Tibial nerve (tissue), 4 donors: ENCODE measurements around the gene GPR137B. TPM values are rescaled to one million over a fixed set of nuclear protein-coding genes. Genes with fewer than 3 reads are reported as not detected.

Source experiments
- DNase-seq, 2 donors: peaks; one replicate each; pipeline ENCODE4 v3.0.0-alpha.2; 2019; ENCODE audit warnings: low spot score in 2 of 2
- H3K27ac ChIP-seq, 4 donors: fragments of 200-600 bp; sonication (generic) in 3 of 4; one replicate each; pipeline ENCODE4 v1.5.1; 2017 to 2019; ENCODE audit warnings: mild to moderate bottlenecking in 1 of 4
- H3K27me3 ChIP-seq, 2 donors: fragments of 200-600 bp; sonication (generic) in 1 of 2; one replicate each; pipeline versions ENCODE4 v1.5.1 to v1.6.0; 2017 to 2019
- H3K36me3 ChIP-seq, 3 donors: fragments of 200-600 bp; sonication (generic); one replicate each; pipeline ENCODE4 v1.5.1; 2018 to 2019
- H3K4me1 ChIP-seq, 4 donors: fragments of 200-600 bp; sonication (generic) in 3 of 4; one replicate each; pipeline ENCODE4 v1.5.1; 2017 to 2019
- H3K4me3 ChIP-seq, 4 donors: fragments of 200-600 bp; sonication (generic) in 3 of 4; one replicate each; pipeline ENCODE4 v1.5.1; 2017 to 2019; ENCODE audit warnings: mild to moderate bottlenecking in 1 of 4, moderate library complexity in 1 of 4
- H3K9me3 ChIP-seq, 4 donors: fragments of 200-600 bp; sonication (generic) in 3 of 4; one replicate each; pipeline ENCODE4 v1.5.1; 2017 to 2019
- CTCF ChIP-seq, 5 experiments: fragments of 200-600 bp in 3 of 5; fragments of 450-650 bp in 2 of 5; sonication (generic) in 3 of 5; IDR thresholded peaks; one replicate each; pipeline ENCODE4 v1.5.1; 2016 to 2019; ENCODE audit warnings: antibody characterized with exemption in 5 of 5, mild to moderate bottlenecking in 3 of 5, moderate library complexity in 2 of 5
- EP300 ChIP-seq, 2 donors: sonication (generic); formaldehyde crosslinking; IDR thresholded peaks; one replicate each; pipeline ENCODE4 v1.6.1; 2017; ENCODE audit warnings: antibody characterized with exemption in 2 of 2, mild to moderate bottlenecking in 1 of 2
- POLR2A ChIP-seq, 2 donors: fragments of 450-650 bp; IDR thresholded peaks; one replicate each; pipeline ENCODE4 v1.6.1; 2017; ENCODE audit warnings: antibody characterized with exemption in 2 of 2, mild to moderate bottlenecking in 2 of 2, moderate library complexity in 2 of 2
- WGBS, 2 donors: methylation state at CpG; one replicate each; pipeline ENCODE4 v1.1.5; 2018; 5-methylcytosine and 5-hydroxymethylcytosine counted together
- total RNA-seq, 4 donors: library from RNA; depleted of rRNA; stranded (reverse); fragments of >200 nt; gene quantifications; one replicate each; pipeline ENCODE4 v1.1.0, GENCODE V29; 2016

Gene GPR137B
- total RNA-seq, 4 donors from 2014 or later: 51.1 to 94.8 (median 74.0) TPM

- no peaks in the 10 kb centered on the region for H3K27me3 ChIP-seq
- 47 to 52% methylated on average over 15 to 18 of the region's 18 CpGs for WGBS, 2 donors
- DNase-seq: no peak
- no peak overlapping the region for H3K4me3 ChIP-seq
- H3K27ac ChIP-seq: peak overlapping the region in 2 of 4 donors; percentile 57 to 72
- TF ChIP-seq POLR2A (IDR thresholded peaks at IDR 0.05): no peak
- no peak for TF ChIP-seq EP300 (IDR thresholded peaks at IDR 0.05)
- TF ChIP-seq CTCF (IDR thresholded peaks at IDR 0.05): no peak
- H3K9me3 ChIP-seq: no peaks in the 10 kb centered on the region
- peaks cover 0 to 4% (median 0%) of the 10 kb centered on the region in 3 donors for H3K36me3 ChIP-seq
- H3K4me1 ChIP-seq: peaks cover 0 to 81% (median 9%) of the 10 kb centered on the region in 4 donors
Measured at GRCh38 chr1:236149003-236149595, 6.8 kb downstream of the GPR137B start.

GRCh38 chr1:236149696-236150228 is 7.4 kb downstream of the GPR137B start:
- peak overlapping the region in 2 of 4 donors; percentile 57 to 72 for H3K27ac ChIP-seq
- TF ChIP-seq CTCF (IDR thresholded peaks at IDR 0.05) (no peak), POLR2A (IDR thresholded peaks at IDR 0.05) (no peak), EP300 (IDR thresholded peaks at IDR 0.05) (no peak)
- WGBS, 2 donors: 73 to 78% methylated on average over 9 to 10 of the region's 10 CpGs
- no peaks in the 10 kb centered on the region for H3K27me3 ChIP-seq
- DNase-seq: no peak
- peaks cover 0 to 79% (median 9%) of the 10 kb centered on the region in 4 donors for H3K4me1 ChIP-seq
- peaks cover 0 to 4% (median 0%) of the 10 kb centered on the region in 3 donors for H3K36me3 ChIP-seq
- no peaks in the 10 kb centered on the region for H3K9me3 ChIP-seq
- no peak overlapping the region for H3K4me3 ChIP-seq

- Histone ChIP-seq H3K4me1 (peaks cover 0 to 77% (median 9%) of the 10 kb centered on the region in 4 donors), H3K4me3 (no peak overlapping the region), H3K36me3 (peaks cover 0 to 4% (median 0%) of the 10 kb centered on the region in 3 donors), H3K9me3 (no peaks in the 10 kb centered on the region), H3K27me3 (no peaks in the 10 kb centered on the region), H3K27ac (peak overlapping the region in 2 of 4 donors; percentile 36 to 51)
- DNase-seq: no peak
- 52 to 73% methylated on average over 16 to 19 of the region's 19 CpGs for WGBS, 2 donors
- TF ChIP-seq POLR2A (IDR thresholded peaks at IDR 0.05) (no peak), EP300 (IDR thresholded peaks at IDR 0.05) (no peak), CTCF (IDR thresholded peaks at IDR 0.05) (no peak)
Measured at GRCh38 chr1:236150311-236150955, 8.1 kb downstream of the GPR137B start.

GRCh38 chr1:236150986-236151385 is 8.6 kb downstream of the GPR137B start:
- H3K4me1 ChIP-seq: peaks cover 0 to 74% (median 9%) of the 10 kb centered on the region in 4 donors
- peaks cover 0 to 9% (median 0%) of the 10 kb centered on the region in 3 donors for H3K36me3 ChIP-seq
- TF ChIP-seq CTCF (IDR thresholded peaks at IDR 0.05) (no peak), EP300 (IDR thresholded peaks at IDR 0.05) (no peak), POLR2A (IDR thresholded peaks at IDR 0.05) (no peak)
- H3K4me3 ChIP-seq: no peak overlapping the region
- WGBS, 2 donors: 63 to 68% methylated on average over 5 of the region's 5 CpGs
- H3K9me3 ChIP-seq: no peaks in the 10 kb centered on the region
- no peaks in the 10 kb centered on the region for H3K27me3 ChIP-seq
- no peak for DNase-seq
- peak overlapping the region in 2 of 4 donors; percentile 36 to 51 for H3K27ac ChIP-seq
